ENCODE results near the gene SNTB2. TPM values are rescaled to one million over a fixed set of nuclear protein-coding genes. Genes with fewer than 3 reads are reported as not detected.
A peak's percentile ranks its signal among the peaks of the same experiment; 100 is the strongest.

The SNTB2 gene
- total RNA-seq, 4 donors from 2014 or later: 39.1 to 137 (median 43.0) TPM

DNA sequence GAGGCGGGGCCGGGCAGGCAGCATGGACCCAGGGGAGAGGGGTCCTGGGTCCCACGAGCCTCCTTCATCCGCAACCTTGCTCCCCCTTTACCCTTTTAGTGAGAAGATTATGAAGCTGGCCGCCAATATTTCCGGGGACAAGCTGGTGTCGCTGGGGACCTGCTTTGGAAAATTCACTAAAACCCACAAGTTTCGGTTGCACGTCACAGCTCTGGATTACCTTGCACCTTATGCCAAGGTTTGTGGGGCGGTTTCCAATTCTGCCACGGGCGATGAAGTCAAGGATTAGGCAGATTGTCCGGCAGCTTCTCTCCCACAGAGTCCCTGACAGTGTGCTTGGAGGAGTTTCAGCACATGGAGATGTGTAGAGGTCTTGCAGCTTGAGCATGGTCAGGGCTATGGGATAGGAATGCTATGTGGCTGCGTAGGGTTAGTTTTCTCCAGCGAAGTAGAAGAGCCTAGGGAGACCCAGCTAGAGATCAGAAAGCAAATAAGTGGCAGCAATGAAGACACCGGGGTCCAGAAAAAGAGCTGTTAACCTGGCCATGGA lies 153.2 kb downstream of the SNTB2 start:
- H3K9me3 ChIP-seq: no peaks in the 10 kb centered on the region
- 0 to 14% methylated on average over 5 to 8 of the region's 16 CpGs for WGBS, 2 donors (ENCODE audit: low coverage in 1 of 2)
- H3K27me3 ChIP-seq: no peaks in the 10 kb centered on the region
- peak overlapping the region; percentile 77 to 95 (median 92) for H3K27ac ChIP-seq
- H3K4me1 ChIP-seq: peaks cover 3 to 31% (median 17%) of the 10 kb centered on the region in 3 donors
- H3K36me3 ChIP-seq: peaks cover 0 to 38% of the 10 kb centered on the region in 2 donors
- peak overlapping the region; percentile 89 to 92 for H3K4me3 ChIP-seq
- TF ChIP-seq EP300 (IDR thresholded peaks at IDR 0.05) (no peak), POLR2A (IDR thresholded peaks at IDR 0.05) (no peak), POLR2AphosphoS5 (IDR thresholded peaks at IDR 0.05) (no peak)
- TF ChIP-seq, protein P1, sequence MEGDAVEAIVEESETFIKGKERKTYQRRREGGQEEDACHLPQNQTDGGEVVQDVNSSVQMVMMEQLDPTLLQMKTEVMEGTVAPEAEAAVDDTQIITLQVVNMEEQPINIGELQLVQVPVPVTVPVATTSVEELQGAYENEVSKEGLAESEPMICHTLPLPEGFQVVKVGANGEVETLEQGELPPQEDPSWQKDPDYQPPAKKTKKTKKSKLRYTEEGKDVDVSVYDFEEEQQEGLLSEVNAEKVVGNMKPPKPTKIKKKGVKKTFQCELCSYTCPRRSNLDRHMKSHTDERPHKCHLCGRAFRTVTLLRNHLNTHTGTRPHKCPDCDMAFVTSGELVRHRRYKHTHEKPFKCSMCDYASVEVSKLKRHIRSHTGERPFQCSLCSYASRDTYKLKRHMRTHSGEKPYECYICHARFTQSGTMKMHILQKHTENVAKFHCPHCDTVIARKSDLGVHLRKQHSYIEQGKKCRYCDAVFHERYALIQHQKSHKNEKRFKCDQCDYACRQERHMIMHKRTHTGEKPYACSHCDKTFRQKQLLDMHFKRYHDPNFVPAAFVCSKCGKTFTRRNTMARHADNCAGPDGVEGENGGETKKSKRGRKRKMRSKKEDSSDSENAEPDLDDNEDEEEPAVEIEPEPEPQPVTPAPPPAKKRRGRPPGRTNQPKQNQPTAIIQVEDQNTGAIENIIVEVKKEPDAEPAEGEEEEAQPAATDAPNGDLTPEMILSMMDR (IDR thresholded peaks at IDR 0.05): no peak
- ATAC-seq: no peak

DNA sequence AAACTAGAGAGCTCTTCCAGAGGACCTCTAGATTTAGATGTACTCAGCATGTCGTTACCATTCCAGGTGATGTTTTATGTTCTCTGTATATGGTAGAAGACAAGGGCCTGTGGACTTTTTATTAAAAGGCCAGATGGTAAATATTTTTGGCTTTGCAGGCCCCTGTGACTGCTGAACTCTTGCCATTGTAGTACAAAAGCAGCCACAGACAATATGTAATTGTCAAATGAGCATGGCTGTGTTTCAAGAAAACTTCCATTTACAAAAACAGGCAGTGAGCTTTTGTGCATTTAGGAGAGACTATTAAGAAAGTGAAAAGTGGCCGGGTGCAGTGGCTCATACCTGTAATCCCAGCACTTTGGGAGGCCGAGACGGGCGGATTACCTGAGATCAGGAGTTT lies 157.2 kb downstream of the SNTB2 start:
- Histone ChIP-seq H3K9me3 (no peaks in the 10 kb centered on the region), H3K27ac (no peak overlapping the region), H3K4me3 (no peak overlapping the region), H3K4me1 (peaks cover 3 to 13% (median 5%) of the 10 kb centered on the region in 3 donors), H3K36me3 (peaks cover 0 to 26% of the 10 kb centered on the region in 2 donors), H3K27me3 (no peaks in the 10 kb centered on the region)
- ATAC-seq: no peak
- WGBS, 2 donors (ENCODE audit: low coverage in 1 of 2): 83 to 86% methylated on average over 1 to 5 of the region's 5 CpGs
- TF ChIP-seq, protein P1 (IDR thresholded peaks at IDR 0.05): no peak
- TF ChIP-seq POLR2A (IDR thresholded peaks at IDR 0.05) (no peak), POLR2AphosphoS5 (IDR thresholded peaks at IDR 0.05) (no peak), EP300 (IDR thresholded peaks at IDR 0.05) (no peak)

DNA sequence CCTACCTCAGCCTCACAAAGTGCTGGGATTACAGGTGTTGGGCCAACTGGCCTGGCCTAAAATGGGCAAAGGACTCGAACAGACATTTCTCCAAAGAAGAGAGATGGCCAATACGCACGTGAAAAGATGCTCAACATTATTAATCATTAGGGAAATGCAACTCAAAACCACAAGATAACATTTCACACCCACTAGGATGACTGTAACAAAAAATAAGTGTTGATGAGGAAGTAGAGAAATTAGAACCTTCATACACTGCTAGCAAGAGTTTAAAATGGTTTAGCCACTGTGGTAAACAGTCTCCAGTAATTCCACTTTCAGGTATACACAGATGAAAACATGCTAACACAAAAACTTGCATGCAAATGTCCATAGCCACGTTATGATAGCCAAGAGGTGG lies 159.0 kb downstream of the SNTB2 start:
- Histone ChIP-seq H3K4me3 (no peak overlapping the region), H3K36me3 (peaks cover 0 to 40% of the 10 kb centered on the region in 2 donors), H3K4me1 (peaks cover 0 to 2% (median 0%) of the 10 kb centered on the region in 3 donors), H3K9me3 (no peaks in the 10 kb centered on the region), H3K27me3 (no peaks in the 10 kb centered on the region), H3K27ac (no peak overlapping the region)
- 67 to 85% methylated on average over 3 to 4 of the region's 4 CpGs for WGBS, 2 donors (ENCODE audit: low coverage in 1 of 2)
- no peak for ATAC-seq
- TF ChIP-seq EP300 (IDR thresholded peaks at IDR 0.05) (no peak), POLR2AphosphoS5 (IDR thresholded peaks at IDR 0.05) (no peak), POLR2A (IDR thresholded peaks at IDR 0.05) (no peak)
- TF ChIP-seq, protein P1 (IDR thresholded peaks at IDR 0.05): no peak

DNA sequence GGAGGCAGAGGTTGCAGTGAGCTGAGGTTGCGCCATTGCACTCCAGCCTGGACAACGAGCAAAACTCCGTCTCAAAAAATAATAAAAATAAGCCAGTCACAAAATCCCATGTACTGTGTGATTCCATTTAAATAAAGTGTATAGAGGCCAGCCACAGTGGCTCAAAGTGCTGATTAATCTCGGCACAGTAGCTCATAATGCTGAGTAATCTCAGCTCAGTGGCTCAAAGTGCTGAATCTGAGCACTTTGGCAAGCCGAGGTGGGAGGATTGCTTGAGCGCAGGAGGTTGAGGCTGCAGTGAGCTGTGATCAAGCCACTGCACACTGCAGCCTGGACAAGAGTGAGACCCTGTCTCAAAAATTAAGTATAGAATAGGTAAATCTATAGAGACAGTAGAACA lies 159.7 kb downstream of the SNTB2 start:
- TF ChIP-seq, protein P1 (IDR thresholded peaks at IDR 0.05): no peak
- TF ChIP-seq POLR2A (IDR thresholded peaks at IDR 0.05): no peak
- no peak for TF ChIP-seq POLR2AphosphoS5 (IDR thresholded peaks at IDR 0.05)
- TF ChIP-seq EP300 (IDR thresholded peaks at IDR 0.05): no peak
- WGBS, 2 donors (ENCODE audit: low coverage in 1 of 2): 85 to 86% methylated on average over 4 to 6 of the region's 6 CpGs
- H3K9me3 ChIP-seq: no peaks in the 10 kb centered on the region
- no peaks in the 10 kb centered on the region for H3K4me1 ChIP-seq
- H3K4me3 ChIP-seq: no peak overlapping the region
- H3K27ac ChIP-seq: no peak overlapping the region
- peaks cover 0 to 42% of the 10 kb centered on the region in 2 donors for H3K36me3 ChIP-seq
- ATAC-seq: no peak
- H3K27me3 ChIP-seq: no peaks in the 10 kb centered on the region

DNA sequence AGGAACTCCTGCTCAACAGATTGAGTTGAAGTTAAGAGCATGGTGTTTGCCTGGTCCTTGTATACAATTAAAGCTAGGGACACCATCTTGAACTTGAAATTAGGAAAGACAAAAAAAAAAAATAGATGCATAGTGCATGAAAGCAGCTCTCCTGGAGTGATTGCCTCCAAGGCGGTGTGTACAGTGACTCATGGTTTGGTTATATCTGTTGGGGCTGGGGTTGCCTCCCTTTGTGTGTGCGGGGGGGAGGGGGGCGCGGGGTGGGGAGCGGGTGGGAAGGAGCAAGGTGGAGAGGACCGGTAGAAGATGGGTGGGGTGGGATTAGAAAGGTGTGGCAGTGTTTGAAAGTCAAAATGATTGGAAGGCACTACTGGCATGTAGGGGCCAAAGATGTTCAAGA lies 161.3 kb downstream of the SNTB2 start:
- Histone ChIP-seq H3K36me3 (peaks cover 0 to 52% of the 10 kb centered on the region in 2 donors), H3K4me1 (no peaks in the 10 kb centered on the region), H3K9me3 (no peaks in the 10 kb centered on the region), H3K27me3 (no peaks in the 10 kb centered on the region), H3K27ac (no peak overlapping the region), H3K4me3 (no peak overlapping the region)
- TF ChIP-seq EP300 (IDR thresholded peaks at IDR 0.05) (no peak), POLR2A (IDR thresholded peaks at IDR 0.05) (no peak), POLR2AphosphoS5 (IDR thresholded peaks at IDR 0.05) (no peak)
- TF ChIP-seq, protein P1 (IDR thresholded peaks at IDR 0.05): no peak
- WGBS, 2 donors (ENCODE audit: low coverage in 1 of 2): 63 to 94% methylated on average over 1 to 3 of the region's 6 CpGs
- no peak for ATAC-seq
